ENCODE results near the gene DMRTC2.

Gene DMRTC2

DNA sequence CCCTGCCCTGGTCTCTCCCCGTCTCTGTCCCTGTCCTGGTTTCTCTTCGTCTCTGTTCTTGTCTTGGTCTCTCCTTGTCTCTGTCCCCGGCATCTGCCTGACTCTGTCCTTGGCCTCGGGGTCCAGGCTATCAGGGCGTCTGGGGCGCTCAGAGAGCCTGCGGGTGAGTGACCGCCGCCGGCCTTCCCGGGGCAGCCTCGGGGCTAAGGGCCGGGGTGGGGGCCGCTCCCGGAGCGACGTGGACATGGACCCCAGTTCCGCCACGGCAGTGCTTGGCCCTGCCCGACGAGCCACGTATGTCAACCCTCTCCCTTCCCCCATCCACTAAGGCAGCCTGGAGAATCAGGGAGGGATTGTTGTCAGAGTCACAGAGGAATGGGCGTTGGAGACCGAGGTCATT, 53.0 kb downstream of the DMRTC2 start:
- no peaks in the 10 kb centered on the region for H3K4me1 ChIP-seq (ENCODE audit: control insufficient read depth in 1 of 2, insufficient read depth in 1 of 2, low read depth in 1 of 2, low read length in 1 of 2)
- TF ChIP-seq, protein P1, sequence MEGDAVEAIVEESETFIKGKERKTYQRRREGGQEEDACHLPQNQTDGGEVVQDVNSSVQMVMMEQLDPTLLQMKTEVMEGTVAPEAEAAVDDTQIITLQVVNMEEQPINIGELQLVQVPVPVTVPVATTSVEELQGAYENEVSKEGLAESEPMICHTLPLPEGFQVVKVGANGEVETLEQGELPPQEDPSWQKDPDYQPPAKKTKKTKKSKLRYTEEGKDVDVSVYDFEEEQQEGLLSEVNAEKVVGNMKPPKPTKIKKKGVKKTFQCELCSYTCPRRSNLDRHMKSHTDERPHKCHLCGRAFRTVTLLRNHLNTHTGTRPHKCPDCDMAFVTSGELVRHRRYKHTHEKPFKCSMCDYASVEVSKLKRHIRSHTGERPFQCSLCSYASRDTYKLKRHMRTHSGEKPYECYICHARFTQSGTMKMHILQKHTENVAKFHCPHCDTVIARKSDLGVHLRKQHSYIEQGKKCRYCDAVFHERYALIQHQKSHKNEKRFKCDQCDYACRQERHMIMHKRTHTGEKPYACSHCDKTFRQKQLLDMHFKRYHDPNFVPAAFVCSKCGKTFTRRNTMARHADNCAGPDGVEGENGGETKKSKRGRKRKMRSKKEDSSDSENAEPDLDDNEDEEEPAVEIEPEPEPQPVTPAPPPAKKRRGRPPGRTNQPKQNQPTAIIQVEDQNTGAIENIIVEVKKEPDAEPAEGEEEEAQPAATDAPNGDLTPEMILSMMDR (IDR thresholded peaks at IDR 0.05), result no peak
- H3K9me3 ChIP-seq, result peaks cover 7% of the 10 kb centered on the region
- peak overlapping the region; percentile 42 for H3K27ac ChIP-seq
- H3K4me3 ChIP-seq (ENCODE audit: low read depth in 1 of 2, low read length in 1 of 2), result no peak overlapping the region
- peaks cover 96% of the 10 kb centered on the region for H3K36me3 ChIP-seq
- H3K27me3 ChIP-seq, result no peaks in the 10 kb centered on the region

DNA sequence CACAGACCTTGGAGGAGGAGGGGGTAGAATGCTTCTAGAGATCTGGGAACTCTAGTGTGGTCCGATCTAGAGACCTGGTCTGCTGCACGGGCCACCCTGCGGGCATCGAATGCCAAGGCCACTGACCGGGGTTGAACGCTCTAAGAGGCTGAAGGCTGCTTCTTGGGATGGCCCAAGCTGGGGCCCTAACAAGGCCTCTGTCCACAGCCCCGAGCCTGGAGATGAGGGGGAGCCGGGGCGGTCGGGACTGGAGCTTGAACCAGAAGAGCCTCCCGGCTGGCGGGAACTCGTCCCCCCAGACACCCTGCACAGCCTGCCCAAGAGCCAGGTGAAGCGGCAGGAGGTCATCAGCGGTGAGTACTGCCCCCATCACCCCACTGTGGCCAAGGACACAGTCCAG, 53.4 kb downstream of the DMRTC2 start:
- Histone ChIP-seq H3K4me1 (ENCODE audit: control insufficient read depth in 1 of 2, insufficient read depth in 1 of 2, low read depth in 1 of 2, low read length in 1 of 2) (no peaks in the 10 kb centered on the region), H3K36me3 (peaks cover 96% of the 10 kb centered on the region), H3K27ac (peak overlapping the region; percentile 25), H3K9me3 (peaks cover 7% of the 10 kb centered on the region), H3K4me3 (ENCODE audit: low read depth in 1 of 2, low read length in 1 of 2) (no peak overlapping the region), H3K27me3 (no peaks in the 10 kb centered on the region)
- TF ChIP-seq, protein P1 (IDR thresholded peaks at IDR 0.05), result no peak

All from neutrophil (primary cell).